ENCODE results near the gene TEX2. TPM values are rescaled to one million over a fixed set of nuclear protein-coding genes. Genes with fewer than 3 reads are reported as not detected.
"Not testable (repeated sequence)": the region's sequence is repeated elsewhere in the genome, so short reads cannot be mapped to it uniquely, and the experiment has no call there.

Gene TEX2
- total RNA-seq, 4 donors from 2014 or later, result 12.3 to 137 (median 30.3) TPM

GRCh38 chr17:64223931-64224629 is 39.0 kb downstream of the TEX2 start:
- Histone ChIP-seq H3K36me3 (no peaks in the 10 kb centered on the region), H3K4me3 (no peak overlapping the region), H3K4me1 (peaks cover 0 to 14% (median 0%) of the 10 kb centered on the region in 4 donors), H3K27ac (no peak overlapping the region), H3K9me3 (no peaks in the 10 kb centered on the region), H3K27me3 (no peaks in the 10 kb centered on the region)
- WGBS, 2 donors (ENCODE audit: low coverage in 1 of 2), result 69 to 86% methylated on average over 2 to 4 of the region's 4 CpGs
- TF ChIP-seq POLR2A (IDR thresholded peaks at IDR 0.05), result no peak
- TF ChIP-seq CTCF (IDR thresholded peaks at IDR 0.05), result no peak
- TF ChIP-seq POLR2AphosphoS5 (IDR thresholded peaks at IDR 0.05), result no peak
- TF ChIP-seq EP300 (IDR thresholded peaks at IDR 0.05; ENCODE audit: low read depth), result no peak
- no peak for DNase-seq
- intact Hi-C loops (cut with DNase I; ENCODE audit: low total_unique reads), result no loop called here
- in situ Hi-C loops (cut with MboI; ENCODE audit: low pct_ligation_motif_present in 1 of 4, low pct_unique_long_range_greater_than_20kb in 1 of 4, low sequenced_read_pairs in 3 of 4), result no loop called here

- in situ Hi-C loops (cut with MboI; ENCODE audit: low pct_ligation_motif_present in 1 of 4, low pct_unique_long_range_greater_than_20kb in 1 of 4, low sequenced_read_pairs in 3 of 4), result no loop called here
These were observed 39.8 kb downstream of the TEX2 start for GRCh38 chr17:64223283-64223682.

GRCh38 chr17:64221679-64222078 is 41.4 kb downstream of the TEX2 start:
- H3K27ac ChIP-seq, result no peak overlapping the region
- intact Hi-C loops (cut with DNase I; ENCODE audit: low total_unique reads), result no loop called here
- H3K4me1 ChIP-seq, result peaks cover 6 to 27% (median 10%) of the 10 kb centered on the region in 4 donors
- H3K4me3 ChIP-seq, result no peak overlapping the region
- H3K9me3 ChIP-seq, result no peaks in the 10 kb centered on the region
- 96 to 100% methylated on average over 1 of the region's 1 CpG for WGBS, 2 donors (ENCODE audit: low coverage in 1 of 2)
- DNase-seq, result no peak
- H3K36me3 ChIP-seq, result no peaks in the 10 kb centered on the region
- no peak for TF ChIP-seq POLR2AphosphoS5 (IDR thresholded peaks at IDR 0.05)
- TF ChIP-seq POLR2A (IDR thresholded peaks at IDR 0.05), result no peak
- no peak for TF ChIP-seq CTCF (IDR thresholded peaks at IDR 0.05)
- TF ChIP-seq EP300 (IDR thresholded peaks at IDR 0.05; ENCODE audit: low read depth), result no peak
- in situ Hi-C loops (cut with MboI; ENCODE audit: low pct_ligation_motif_present in 1 of 4, low pct_unique_long_range_greater_than_20kb in 1 of 4, low sequenced_read_pairs in 3 of 4), result no loop called here
- H3K27me3 ChIP-seq, result no peaks in the 10 kb centered on the region

More at GRCh38 chr17:64223283-64223682, 39.8 kb downstream of the TEX2 start:
- DNase-seq, result no peak
- no peaks in the 10 kb centered on the region for H3K36me3 ChIP-seq
- H3K4me1 ChIP-seq, result peaks cover 0 to 14% (median 0%) of the 10 kb centered on the region in 4 donors
- no peaks in the 10 kb centered on the region for H3K9me3 ChIP-seq
- 77% methylated on average over 2 of the region's 2 CpGs; no CpG with 5 or more reads in 1 of the 2 donors for WGBS, 2 donors (ENCODE audit: low coverage in 1 of 2)
- intact Hi-C loops (cut with DNase I; ENCODE audit: low total_unique reads), result no loop called here
- H3K4me3 ChIP-seq, result no peak overlapping the region
- no peak for TF ChIP-seq POLR2AphosphoS5 (IDR thresholded peaks at IDR 0.05)
- no peak for TF ChIP-seq EP300 (IDR thresholded peaks at IDR 0.05; ENCODE audit: low read depth)
- H3K27me3 ChIP-seq, result no peaks in the 10 kb centered on the region
- no peak overlapping the region for H3K27ac ChIP-seq

GRCh38 chr17:64220604-64221003 is 42.5 kb downstream of the TEX2 start:
- intact Hi-C loops (cut with DNase I; ENCODE audit: low total_unique reads); H3K4me3 ChIP-seq; H3K9me3 ChIP-seq; H3K36me3 ChIP-seq; in situ Hi-C loops (cut with MboI; ENCODE audit: low pct_ligation_motif_present in 1 of 4, low pct_unique_long_range_greater_than_20kb in 1 of 4, low sequenced_read_pairs in 3 of 4); DNase-seq; H3K27ac ChIP-seq; H3K27me3 ChIP-seq: not testable (repeated sequence)
- peaks cover 15 to 38% (median 21%) of the 10 kb centered on the region in 4 donors for H3K4me1 ChIP-seq
- 88 to 90% methylated on average over 1 of the region's 1 CpG for WGBS, 2 donors (ENCODE audit: low coverage in 1 of 2)

GRCh38 chr17:64219571-64219970 is 43.5 kb downstream of the TEX2 start:
- no peaks in the 10 kb centered on the region for H3K36me3 ChIP-seq
- no peak overlapping the region for H3K27ac ChIP-seq
- no peaks in the 10 kb centered on the region for H3K27me3 ChIP-seq
- DNase-seq, result no peak
- in situ Hi-C loops (cut with MboI; ENCODE audit: low pct_ligation_motif_present in 1 of 4, low pct_unique_long_range_greater_than_20kb in 1 of 4, low sequenced_read_pairs in 3 of 4), result no loop called here
- H3K4me1 ChIP-seq, result peaks cover 22 to 46% (median 30%) of the 10 kb centered on the region in 4 donors
- no peaks in the 10 kb centered on the region for H3K9me3 ChIP-seq
- TF ChIP-seq CTCF (IDR thresholded peaks at IDR 0.05) (no peak), POLR2A (IDR thresholded peaks at IDR 0.05) (no peak), POLR2AphosphoS5 (IDR thresholded peaks at IDR 0.05) (no peak), EP300 (IDR thresholded peaks at IDR 0.05; ENCODE audit: low read depth) (no peak)
- 67% methylated on average over 2 of the region's 2 CpGs; no CpG with 5 or more reads in 1 of the 2 donors for WGBS, 2 donors (ENCODE audit: low coverage in 1 of 2)
- intact Hi-C loops (cut with DNase I; ENCODE audit: low total_unique reads), result no loop called here
- no peak overlapping the region for H3K4me3 ChIP-seq

Data from transverse colon (tissue), 4 donors.